Measurements from ENCODE around the gene HS2ST1.
"Not testable (repeated sequence)": the region's sequence is repeated elsewhere in the genome, so short reads cannot be mapped to it uniquely, and the experiment has no call there.

- TF ChIP-seq CTCF, POLR2A (IDR thresholded peaks at IDR 0.05): not testable (repeated sequence)
These were observed 47.2 kb upstream of the HS2ST1 start for GRCh38 chr1:86867278-86867677.

Measured in thyroid gland (tissue), 4 donors.